Esophagus squamous epithelium (tissue), 5 donors: Measurements from ENCODE around the gene RUVBL2. TPM values are rescaled to one million over a fixed set of nuclear protein-coding genes. Genes with fewer than 3 reads are reported as not detected.

Experiments
- DNase-seq: peaks from one replicate; lab custom pipeline; 2025; lab: John Stamatoyannopoulos, UW
- H3K27ac ChIP-seq, 4 donors: fragments of 200-600 bp; sonication (generic); one replicate each; pipeline ENCODE4 v1.5.1; 2016 to 2019; ENCODE audit warnings: mild to moderate bottlenecking in 1 of 4
- H3K27me3 ChIP-seq, 4 donors: fragments of 200-600 bp; sonication (generic); 1 replicate in 3 of 4; 2 replicates in 1 of 4; pipeline versions ENCODE4 v1.5.1 to v1.6.0; 2017 to 2021; ENCODE audit warnings: antibody characterized with exemption in 1 of 4
- H3K36me3 ChIP-seq, 3 donors: fragments of 200-600 bp; sonication (generic); one replicate each; pipeline ENCODE4 v1.5.1; 2016 to 2019
- H3K4me1 ChIP-seq, 3 donors: fragments of 200-600 bp; sonication (generic); one replicate each; pipeline ENCODE4 v1.5.1; 2017 to 2019
- H3K4me3 ChIP-seq, 4 donors: fragments of 200-600 bp; sonication (generic); 1 replicate in 3 of 4; 2 replicates in 1 of 4; pipeline ENCODE4 v1.5.1; 2016 to 2019; ENCODE audit warnings: mild to moderate bottlenecking in 2 of 4, moderate library complexity in 1 of 4
- H3K9me3 ChIP-seq, 3 donors: fragments of 200-600 bp; sonication (generic); one replicate each; pipeline ENCODE4 v1.5.1; 2016 to 2019
- POLR2A ChIP-seq, 4 donors: fragments of 450-650 bp; IDR thresholded peaks; one replicate each; pipeline ENCODE4 v1.6.1; 2017; ENCODE audit warnings: antibody characterized with exemption in 4 of 4, mild to moderate bottlenecking in 4 of 4, moderate library complexity in 3 of 4
- WGBS, 2 donors: methylation state at CpG; one replicate each; pipeline ENCODE4 v1.1.5; 2018; 5-methylcytosine and 5-hydroxymethylcytosine counted together
- intact Hi-C: fragments of 100-400 bp; cut with DNase I; formaldehyde crosslinking; loops from one replicate; pipeline ENCODE4 v1.15.0; 2022
- total RNA-seq, 4 donors: library from RNA; depleted of rRNA; stranded (reverse); fragments of >200 nt; gene quantifications; one replicate each; pipeline ENCODE4 v1.1.0, GENCODE V29; 2016
- TF ChIP-seq, protein P1 (sequence below), 6 experiments: fragments of 450-650 bp in 4 of 6; fragments of 200-600 bp in 2 of 6; sonication (generic) in 2 of 6; IDR thresholded peaks; one replicate each; pipeline ENCODE4 v1.5.1; 2016 to 2019; ENCODE audit warnings: antibody characterized with exemption in 6 of 6, mild to moderate bottlenecking in 4 of 6, moderate library complexity in 4 of 6
- donor health status: DM: yes; HTN: yes; CAD: no.

RUVBL2 gene
- total RNA-seq, 4 donors from 2014 or later: 102 to 140 (median 119) TPM

DNA sequence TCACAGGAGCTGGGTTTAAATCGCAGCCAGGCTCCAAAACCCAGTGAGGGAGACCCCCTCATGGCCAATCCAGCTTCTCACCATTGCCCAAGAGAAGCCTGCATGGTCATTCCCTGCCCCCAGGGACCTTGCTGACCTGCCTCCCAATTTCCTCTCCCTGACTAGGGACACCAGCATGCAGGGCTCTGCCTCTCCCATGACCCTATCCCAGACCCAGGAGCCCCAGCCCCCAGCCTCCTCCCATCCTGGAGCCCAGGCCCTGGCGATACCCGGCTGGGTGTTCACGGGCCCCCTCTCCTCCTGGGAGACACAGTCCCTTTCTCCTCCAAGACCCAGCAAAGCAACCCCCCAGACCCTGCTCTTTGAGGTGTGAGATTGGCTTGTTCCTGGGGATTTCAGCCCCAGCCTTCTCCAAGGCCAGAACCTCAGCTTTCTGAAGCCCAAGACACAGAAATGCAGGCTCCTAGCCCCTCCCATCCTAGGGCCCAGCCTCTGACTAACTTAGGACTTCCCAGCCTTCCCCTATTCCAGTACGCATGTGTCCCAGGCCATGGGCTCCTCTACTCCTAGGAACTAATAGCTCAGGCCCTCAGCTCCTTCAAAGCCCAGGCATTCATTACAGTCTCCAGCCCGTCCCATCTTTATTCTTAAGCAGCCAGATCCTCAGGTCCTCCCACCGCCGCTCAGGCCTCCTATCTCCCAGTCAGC is 1.7 kb upstream of the RUVBL2 start:
- TF ChIP-seq POLR2A (IDR thresholded peaks at IDR 0.05): peak in 3 of 4 donors; percentile 44 to 70 (median 61)
- TF ChIP-seq, protein P1, sequence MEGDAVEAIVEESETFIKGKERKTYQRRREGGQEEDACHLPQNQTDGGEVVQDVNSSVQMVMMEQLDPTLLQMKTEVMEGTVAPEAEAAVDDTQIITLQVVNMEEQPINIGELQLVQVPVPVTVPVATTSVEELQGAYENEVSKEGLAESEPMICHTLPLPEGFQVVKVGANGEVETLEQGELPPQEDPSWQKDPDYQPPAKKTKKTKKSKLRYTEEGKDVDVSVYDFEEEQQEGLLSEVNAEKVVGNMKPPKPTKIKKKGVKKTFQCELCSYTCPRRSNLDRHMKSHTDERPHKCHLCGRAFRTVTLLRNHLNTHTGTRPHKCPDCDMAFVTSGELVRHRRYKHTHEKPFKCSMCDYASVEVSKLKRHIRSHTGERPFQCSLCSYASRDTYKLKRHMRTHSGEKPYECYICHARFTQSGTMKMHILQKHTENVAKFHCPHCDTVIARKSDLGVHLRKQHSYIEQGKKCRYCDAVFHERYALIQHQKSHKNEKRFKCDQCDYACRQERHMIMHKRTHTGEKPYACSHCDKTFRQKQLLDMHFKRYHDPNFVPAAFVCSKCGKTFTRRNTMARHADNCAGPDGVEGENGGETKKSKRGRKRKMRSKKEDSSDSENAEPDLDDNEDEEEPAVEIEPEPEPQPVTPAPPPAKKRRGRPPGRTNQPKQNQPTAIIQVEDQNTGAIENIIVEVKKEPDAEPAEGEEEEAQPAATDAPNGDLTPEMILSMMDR (IDR thresholded peaks at IDR 0.05): peak in 1 of 6 experiments; percentile 9
- Histone ChIP-seq H3K4me3 (peak overlapping the region; percentile 53 to 83 (median 78)), H3K27ac (peak overlapping the region; percentile 90 to 97 (median 97)), H3K4me1 (peaks cover 31 to 51% (median 32%) of the 10 kb centered on the region in 3 donors), H3K27me3 (no peaks in the 10 kb centered on the region), H3K36me3 (peaks cover 12 to 44% (median 12%) of the 10 kb centered on the region in 3 donors), H3K9me3 (no peaks in the 10 kb centered on the region)
- DNase-seq: no peak
- 13 to 19% methylated on average over 4 to 7 of the region's 8 CpGs for WGBS, 2 donors
- intact Hi-C loops: no loop called here

DNA sequence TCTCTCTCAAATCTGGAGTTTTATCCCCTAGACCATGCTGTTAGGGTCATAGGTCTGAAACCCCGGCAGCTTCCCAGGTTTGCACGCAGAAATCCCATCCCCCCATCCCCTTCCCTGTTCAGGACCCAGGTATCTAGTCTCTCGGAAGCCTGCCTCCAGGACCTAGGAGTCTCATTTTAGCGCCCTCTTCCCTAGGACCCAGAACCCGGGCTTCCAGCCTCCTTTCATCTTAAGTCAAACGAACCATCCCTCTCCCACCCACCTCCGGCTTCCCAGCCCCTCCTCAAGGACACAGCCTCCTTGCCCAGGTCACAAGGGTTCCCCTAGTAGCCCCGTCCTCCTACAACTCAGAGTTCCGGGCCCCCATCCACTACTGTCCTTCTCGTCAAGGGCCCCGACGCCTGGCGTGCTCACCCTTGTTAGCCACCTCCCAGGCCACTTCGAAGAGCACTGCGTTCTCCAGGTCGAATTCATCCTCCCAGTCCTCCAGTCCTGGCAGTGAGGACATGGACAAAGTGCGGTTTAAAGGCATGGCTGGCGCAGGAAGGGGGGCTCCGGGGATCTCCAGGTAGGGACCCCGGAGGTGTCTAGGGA is 1.0 kb upstream of the RUVBL2 start:
- no peak for DNase-seq
- H3K4me1 ChIP-seq: peaks cover 31 to 51% (median 32%) of the 10 kb centered on the region in 3 donors
- no peak for TF ChIP-seq POLR2A (IDR thresholded peaks at IDR 0.05)
- WGBS, 2 donors: 0 to 3% methylated on average over 5 to 15 of the region's 20 CpGs
- no peaks in the 10 kb centered on the region for H3K9me3 ChIP-seq
- intact Hi-C loops: no loop called here
- H3K27ac ChIP-seq: peak overlapping the region; percentile 90 to 97 (median 97)
- H3K27me3 ChIP-seq: no peaks in the 10 kb centered on the region
- peak overlapping the region; percentile 53 to 83 (median 78) for H3K4me3 ChIP-seq
- peaks cover 12 to 38% (median 12%) of the 10 kb centered on the region in 3 donors for H3K36me3 ChIP-seq

DNA sequence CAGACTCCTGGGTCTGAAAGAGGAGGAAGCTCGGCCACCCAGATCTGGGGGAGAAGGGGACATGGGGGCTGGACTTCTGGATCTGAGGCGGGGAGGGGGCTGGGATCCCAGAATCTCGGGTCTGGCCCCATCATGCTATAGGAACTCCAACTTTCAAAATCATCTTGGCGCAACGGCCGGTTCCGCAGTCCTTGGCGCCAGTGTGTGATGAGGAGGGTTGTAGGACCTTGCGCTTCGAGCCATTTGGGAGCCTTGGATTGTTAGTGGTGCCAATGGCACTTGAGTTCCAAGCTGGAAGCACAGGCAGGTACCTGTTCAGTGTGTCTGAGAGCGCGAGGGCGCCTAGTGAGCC is 324 bp downstream of the RUVBL2 start:
- no peak for DNase-seq
- peaks cover 31 to 51% (median 32%) of the 10 kb centered on the region in 3 donors for H3K4me1 ChIP-seq
- 0 to 1% methylated on average over 5 to 11 of the region's 13 CpGs for WGBS, 2 donors
- no peaks in the 10 kb centered on the region for H3K9me3 ChIP-seq
- TF ChIP-seq POLR2A (IDR thresholded peaks at IDR 0.05): no peak
- TF ChIP-seq, protein P1 (IDR thresholded peaks at IDR 0.05): no peak
- intact Hi-C loops: no loop called here
- H3K27ac ChIP-seq: peak overlapping the region; percentile 90 to 97 (median 97)
- H3K27me3 ChIP-seq: no peaks in the 10 kb centered on the region
- peaks cover 0 to 24% (median 2%) of the 10 kb centered on the region in 3 donors for H3K36me3 ChIP-seq
- H3K4me3 ChIP-seq: peak overlapping the region; percentile 53 to 83 (median 78)

DNA sequence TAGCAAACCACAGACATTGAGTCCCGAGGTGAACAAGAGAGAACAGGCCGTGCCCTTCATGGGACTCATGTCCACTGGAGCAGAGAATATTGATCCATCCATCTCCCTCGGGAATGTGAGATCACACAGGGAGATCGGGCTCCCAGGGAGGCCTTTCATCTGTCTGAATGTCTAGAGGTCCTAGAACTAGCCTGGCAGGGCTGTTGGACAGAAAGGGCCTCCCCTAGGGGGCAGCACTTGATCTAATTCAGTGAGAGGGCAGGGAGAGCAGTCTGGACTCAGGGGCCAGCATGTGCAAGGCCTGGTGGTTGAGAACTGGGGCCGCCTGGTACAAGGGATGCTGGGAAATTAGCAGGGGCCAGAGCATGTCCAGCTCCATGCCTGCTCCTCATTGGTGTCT is 4.3 kb downstream of the RUVBL2 start:
- WGBS, 2 donors: 30 to 85% methylated on average over 2 to 4 of the region's 5 CpGs
- H3K9me3 ChIP-seq: no peaks in the 10 kb centered on the region
- no peak for DNase-seq
- peaks cover 9 to 25% (median 11%) of the 10 kb centered on the region in 3 donors for H3K4me1 ChIP-seq
- intact Hi-C loops: no loop called here
- H3K36me3 ChIP-seq: peaks cover under 1 to 35% (median 1%) of the 10 kb centered on the region in 3 donors
- no peak overlapping the region for H3K27ac ChIP-seq
- H3K27me3 ChIP-seq: no peaks in the 10 kb centered on the region
- H3K4me3 ChIP-seq: no peak overlapping the region
- TF ChIP-seq, protein P1 (IDR thresholded peaks at IDR 0.05): peak in 5 of 6 experiments; percentile 18 to 51 (median 30)
- no peak for TF ChIP-seq POLR2A (IDR thresholded peaks at IDR 0.05)

DNA sequence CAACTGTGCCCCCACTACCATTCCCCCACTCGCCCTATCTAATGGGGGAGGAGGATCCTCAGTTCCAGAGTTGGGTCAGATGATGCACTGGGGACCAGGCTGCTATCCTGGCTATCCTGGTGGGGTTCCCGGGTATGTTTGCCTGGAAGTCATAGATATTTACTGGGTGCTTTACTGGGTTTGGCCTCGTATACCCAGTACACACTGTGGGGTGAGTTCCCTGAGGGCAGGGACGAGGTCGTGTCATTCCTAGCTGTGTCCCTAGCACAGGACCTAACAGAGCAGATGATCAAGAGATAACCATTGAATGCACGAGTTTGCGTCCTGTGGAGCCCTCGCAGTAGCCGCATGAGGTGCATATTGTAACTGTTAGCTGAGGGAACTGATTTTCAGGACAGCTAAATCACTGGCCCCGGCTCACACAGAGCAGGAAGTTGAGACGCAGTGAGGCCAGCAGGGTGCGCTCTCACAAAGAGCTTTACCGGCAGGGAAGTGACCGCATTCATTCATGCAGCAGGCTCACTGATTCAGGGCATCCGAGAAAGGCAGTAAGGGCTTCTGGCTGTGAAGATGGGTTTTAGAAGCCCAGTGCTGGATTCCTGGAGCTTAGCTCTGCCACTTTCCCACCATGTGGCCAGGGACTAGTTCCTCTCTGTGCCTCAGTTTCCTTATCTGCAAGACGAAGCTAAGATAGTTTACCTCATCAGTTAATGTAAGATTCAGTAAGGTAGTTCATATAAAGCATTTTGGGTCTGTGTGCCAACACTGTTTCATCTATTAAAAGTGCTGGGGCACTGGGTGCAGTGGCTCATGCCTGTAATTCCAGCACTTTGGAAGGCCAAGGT is 6.0 kb downstream of the RUVBL2 start:
- intact Hi-C loops: no loop called here
- Histone ChIP-seq H3K9me3 (no peaks in the 10 kb centered on the region), H3K27ac (no peak overlapping the region), H3K36me3 (peaks cover 12 to 53% (median 18%) of the 10 kb centered on the region in 3 donors), H3K4me1 (peaks cover under 1 to 16% (median 4%) of the 10 kb centered on the region in 3 donors), H3K27me3 (no peaks in the 10 kb centered on the region), H3K4me3 (no peak overlapping the region)
- WGBS, 2 donors: 55 to 58% methylated on average over 12 to 15 of the region's 16 CpGs
- TF ChIP-seq, protein P1 (IDR thresholded peaks at IDR 0.05): peak; percentile 24 to 68 (median 55)
- TF ChIP-seq POLR2A (IDR thresholded peaks at IDR 0.05): no peak
- DNase-seq: no peak
